Peyer's patch (tissue), 4 donors: ENCODE measurements around the gene SUCNR1.

Source experiments
- CTCF ChIP-seq, 6 experiments: fragments of 450-650 bp in 4 of 6; fragments of 200-600 bp in 2 of 6; sonication (generic) in 1 of 6; IDR thresholded peaks; one replicate each; pipeline ENCODE4 v1.5.1; 2017 to 2019; ENCODE audit warnings: antibody characterized with exemption in 6 of 6, mild to moderate bottlenecking in 3 of 6, moderate library complexity in 1 of 6
- POLR2A ChIP-seq, 2 donors: fragments of 450-650 bp; IDR thresholded peaks; one replicate each; pipeline ENCODE4 v1.5.1; 2017; ENCODE audit warnings: antibody characterized with exemption in 2 of 2, mild to moderate bottlenecking in 2 of 2, moderate library complexity in 2 of 2

GRCh38 chr3:151925419-151925818 lies 52.0 kb downstream of the SUCNR1 start:
- no peak for TF ChIP-seq CTCF (IDR thresholded peaks at IDR 0.05)
- TF ChIP-seq POLR2A (IDR thresholded peaks at IDR 0.05), result no peak
